K562 (cell line): ENCODE data around the gene ERN1. TPM values are rescaled to one million over a fixed set of nuclear protein-coding genes. Genes with fewer than 3 reads are reported as not detected.

Source experiments
- ATF4 ChIP-seq: fragments of 450-650 bp; formaldehyde crosslinking; IDR thresholded peaks from 2 replicates; pipeline ENCODE4 v1.4.0; 2022; ENCODE audit warnings: mild to moderate bottlenecking, moderate library complexity
- BCL6 ChIP-seq: fragments of 250-450 bp; sonication (Bioruptor Pico); IDR thresholded peaks from 2 replicates; pipeline ENCODE4 v1.4.0; 2020
- DMBX1 ChIP-seq: fragments of 250-450 bp; sonication (Bioruptor Pico); IDR thresholded peaks from 2 replicates; pipeline ENCODE4 v1.8.0; 2022; ENCODE audit warnings: inconsistent platforms, mild to moderate bottlenecking, moderate library complexity, borderline replicate concordance
- ELF2 ChIP-seq: fragments of 250-450 bp; sonication (Bioruptor Pico); IDR thresholded peaks from 2 replicates; pipeline ENCODE4 v1.5.0; 2021; ENCODE audit warnings: mild to moderate bottlenecking
- FIP1L1 ChIP-seq: fragments of 200-400 bp; formaldehyde crosslinking; IDR thresholded peaks from 2 replicates; pipeline ENCODE4 v1.6.1; 2018; ENCODE audit warnings: mild to moderate bottlenecking, low read depth, low read length; ENCODE audit not compliant: poor library complexity, severe bottlenecking
- FOXA1 ChIP-seq: fragments of 450-650 bp; IDR thresholded peaks from 2 replicates; pipeline ENCODE4 v1.6.1; 2016; ENCODE audit warnings: mild to moderate bottlenecking, borderline replicate concordance
- HBP1 ChIP-seq: fragments of 450-650 bp; formaldehyde crosslinking; IDR thresholded peaks from 2 replicates; pipeline ENCODE4 v1.4.0; 2022; ENCODE audit warnings: missing genetic modification characterization
- HEY1 ChIP-seq: fragments of 250-450 bp; sonication (Bioruptor Pico); IDR thresholded peaks from 2 replicates; pipeline ENCODE4 v1.5.0; 2020; ENCODE audit warnings: mild to moderate bottlenecking, moderate library complexity, borderline replicate concordance
- MAFK ChIP-seq: IDR thresholded peaks from 2 replicates; pipeline ENCODE4 v1.6.1; 2011; ENCODE audit warnings: low read length, improper control_type of control experiment
- MYC ChIP-seq, 2 experiments: fragments of 250-450 bp in 1 of 2; sonication (Bioruptor Pico) in 1 of 2; IDR thresholded peaks; 2 replicates each; pipeline versions ENCODE4 v1.5.1 to v1.6.1; 2012 to 2021; ENCODE audit warnings: low read depth in 2 of 2, borderline replicate concordance in 1 of 2, improper control_type of control experiment in 1 of 2, low read length in 1 of 2, mild to moderate bottlenecking in 1 of 2, moderate library complexity in 1 of 2
- SLC30A9 ChIP-seq: fragments of 250-450 bp; sonication (Bioruptor Pico); IDR thresholded peaks from 2 replicates; pipeline ENCODE4 v1.8.0; 2022; ENCODE audit warnings: mild to moderate bottlenecking, moderate library complexity
- SREBF1 ChIP-seq: fragments of 150-350 bp; IDR thresholded peaks from 2 replicates; pipeline ENCODE4 v1.6.1; 2014; ENCODE audit warnings: antibody characterized with exemption, low read depth, low read length, borderline replicate concordance
- TEAD4 ChIP-seq, 2 experiments: sonication (generic) in 1 of 2; formaldehyde crosslinking in 1 of 2; IDR thresholded peaks; 2 replicates each; pipeline versions ENCODE4 v1.6.1 to v1.8.0; 2012 to 2022; ENCODE audit warnings: borderline replicate concordance in 1 of 2, inconsistent platforms in 1 of 2, low read length in 1 of 2, mild to moderate bottlenecking in 1 of 2, missing genetic modification reagents in 1 of 2
- THAP7 ChIP-seq: fragments of 250-450 bp; sonication (Bioruptor Pico); IDR thresholded peaks from 2 replicates; pipeline ENCODE4 v1.5.0; 2021
- ZNF212 ChIP-seq: fragments of 450-650 bp; formaldehyde crosslinking; IDR thresholded peaks from 2 replicates; pipeline ENCODE4 v1.4.0; 2020; ENCODE audit warnings: mild to moderate bottlenecking
- polyA plus RNA-seq, 8 experiments: library from polyadenylated mRNA; depleted of rRNA in 4 of 8; stranded (reverse) in 5 of 8; unstranded in 3 of 8; fragments of >200 nt; fragmentation: Nextera tagmentation in 2 of 8; fragmentation: Illumina TruSeq in 1 of 8; extraction: Ambion mirVana in 2 of 8; extraction: Trizol in 1 of 8; gene quantifications; 2 replicates each; pipeline versions ENCODE4 v1.2.1 to v1.2.3, GENCODE V29; 2011 to 2014; ENCODE audit warnings: inconsistent platforms in 1 of 8, missing spikeins in 1 of 8
- total RNA-seq, 7 experiments: library from RNA; depleted of rRNA in 6 of 7; stranded (reverse); fragments of >200 nt in 6 of 7; fragmentation: Illumina TruSeq in 2 of 7; extraction: Trizol in 2 of 7; gene quantifications; 2 replicates each; pipeline versions ENCODE4 v1.2.1 to v1.2.3, GENCODE V29; 2011 to 2021; ENCODE audit warnings: low replicate concordance in 1 of 7
- TF ChIP-seq, protein P1 (sequence below): IDR thresholded peaks from 3 replicates; pipeline ENCODE4 v1.6.1; 2011; ENCODE audit warnings: borderline replicate concordance, mild to moderate bottlenecking, moderate library complexity; ENCODE audit not compliant: insufficient read length; ENCODE audit errors: extremely low read depth
- TF ChIP-seq, protein P2 (sequence below): fragments of 200-400 bp; formaldehyde crosslinking; IDR thresholded peaks from 2 replicates; pipeline ENCODE4 v1.6.1; 2017; ENCODE audit warnings: mild to moderate bottlenecking, low read depth, low read length, moderate library complexity

ERN1 gene
- total and polyA plus RNA-seq, 9 of the 15 experiments (the other 6 are each of a cell fraction or from before 2014, with no cell fraction given), result 2.1 to 22.5 (median 7.3) TPM

GRCh38 chr17:64147110-64148016 lies 17.4 kb upstream of the ERN1 start (continued):
- TF ChIP-seq, protein P1, sequence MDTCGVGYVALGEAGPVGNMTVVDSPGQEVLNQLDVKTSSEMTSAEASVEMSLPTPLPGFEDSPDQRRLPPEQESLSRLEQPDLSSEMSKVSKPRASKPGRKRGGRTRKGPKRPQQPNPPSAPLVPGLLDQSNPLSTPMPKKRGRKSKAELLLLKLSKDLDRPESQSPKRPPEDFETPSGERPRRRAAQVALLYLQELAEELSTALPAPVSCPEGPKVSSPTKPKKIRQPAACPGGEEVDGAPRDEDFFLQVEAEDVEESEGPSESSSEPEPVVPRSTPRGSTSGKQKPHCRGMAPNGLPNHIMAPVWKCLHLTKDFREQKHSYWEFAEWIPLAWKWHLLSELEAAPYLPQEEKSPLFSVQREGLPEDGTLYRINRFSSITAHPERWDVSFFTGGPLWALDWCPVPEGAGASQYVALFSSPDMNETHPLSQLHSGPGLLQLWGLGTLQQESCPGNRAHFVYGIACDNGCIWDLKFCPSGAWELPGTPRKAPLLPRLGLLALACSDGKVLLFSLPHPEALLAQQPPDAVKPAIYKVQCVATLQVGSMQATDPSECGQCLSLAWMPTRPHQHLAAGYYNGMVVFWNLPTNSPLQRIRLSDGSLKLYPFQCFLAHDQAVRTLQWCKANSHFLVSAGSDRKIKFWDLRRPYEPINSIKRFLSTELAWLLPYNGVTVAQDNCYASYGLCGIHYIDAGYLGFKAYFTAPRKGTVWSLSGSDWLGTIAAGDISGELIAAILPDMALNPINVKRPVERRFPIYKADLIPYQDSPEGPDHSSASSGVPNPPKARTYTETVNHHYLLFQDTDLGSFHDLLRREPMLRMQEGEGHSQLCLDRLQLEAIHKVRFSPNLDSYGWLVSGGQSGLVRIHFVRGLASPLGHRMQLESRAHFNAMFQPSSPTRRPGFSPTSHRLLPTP, result no peak
- TF ChIP-seq FIP1L1 (no peak), SLC30A9 (no peak), HBP1 (CRISPR knock-in tag) (peak; percentile 28), DMBX1 (no peak), ATF4 (CRISPR knock-in tag) (peak; percentile 20; the same call in 1 of the 2 replicates), ZNF212 (CRISPR knock-in tag) (no peak), MAFK (no peak), THAP7 (peak; percentile 54; the same call in 1 of the 2 replicates), FOXA1 (no peak), ELF2 (0 out of 2 replicates have a peak, but pooled peaks have one; percentile 27), TEAD4 (IDR thresholded peaks at IDR 0.05; ENCODE audit: low read length) (no peak; the same call in 1 of the 2 replicates), TEAD4 (CRISPR knock-in tag; IDR thresholded peaks at IDR 0.05; ENCODE audit: borderline replicate concordance) (no peak), SREBF1 (no peak), BCL6 (CRISPR knock-in tag) (no peak), HEY1 (CRISPR knock-in tag) (no peak), MYC (IDR thresholded peaks at IDR 0.05; ENCODE audit: low read depth, low read length) (peak; percentile 81), MYC (CRISPR knock-in tag; IDR thresholded peaks at IDR 0.05; ENCODE audit: borderline replicate concordance, low read depth) (no peak)
- TF ChIP-seq, protein P2, sequence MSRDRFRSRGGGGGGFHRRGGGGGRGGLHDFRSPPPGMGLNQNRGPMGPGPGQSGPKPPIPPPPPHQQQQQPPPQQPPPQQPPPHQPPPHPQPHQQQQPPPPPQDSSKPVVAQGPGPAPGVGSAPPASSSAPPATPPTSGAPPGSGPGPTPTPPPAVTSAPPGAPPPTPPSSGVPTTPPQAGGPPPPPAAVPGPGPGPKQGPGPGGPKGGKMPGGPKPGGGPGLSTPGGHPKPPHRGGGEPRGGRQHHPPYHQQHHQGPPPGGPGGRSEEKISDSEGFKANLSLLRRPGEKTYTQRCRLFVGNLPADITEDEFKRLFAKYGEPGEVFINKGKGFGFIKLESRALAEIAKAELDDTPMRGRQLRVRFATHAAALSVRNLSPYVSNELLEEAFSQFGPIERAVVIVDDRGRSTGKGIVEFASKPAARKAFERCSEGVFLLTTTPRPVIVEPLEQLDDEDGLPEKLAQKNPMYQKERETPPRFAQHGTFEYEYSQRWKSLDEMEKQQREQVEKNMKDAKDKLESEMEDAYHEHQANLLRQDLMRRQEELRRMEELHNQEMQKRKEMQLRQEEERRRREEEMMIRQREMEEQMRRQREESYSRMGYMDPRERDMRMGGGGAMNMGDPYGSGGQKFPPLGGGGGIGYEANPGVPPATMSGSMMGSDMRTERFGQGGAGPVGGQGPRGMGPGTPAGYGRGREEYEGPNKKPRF, result 0 out of 2 replicates have a peak, but pooled peaks have one; percentile 30
